HepG2 (cell line): Measurements from ENCODE around the gene RFC1. TPM values are rescaled to one million over a fixed set of nuclear protein-coding genes. Genes with fewer than 3 reads are reported as not detected.

Experiments
- AHDC1 ChIP-seq: sonication (generic); formaldehyde crosslinking; IDR thresholded peaks from 2 replicates; pipeline ENCODE4 v1.5.1; 2020; ENCODE audit warnings: mild to moderate bottlenecking, missing genetic modification reagents, borderline replicate concordance
- CBX2 ChIP-seq, 2 experiments: fragments of 200-600 bp in 1 of 2; sonication (generic); formaldehyde crosslinking in 1 of 2; IDR thresholded peaks; 2 replicates each; pipeline versions ENCODE4 v1.7.0 to v1.8.1; 2018 to 2022; ENCODE audit warnings: low read depth in 2 of 2, low read length in 1 of 2, mild to moderate bottlenecking in 1 of 2, missing genetic modification reagents in 1 of 2
- E2F2 ChIP-seq: sonication (generic); formaldehyde crosslinking; IDR thresholded peaks from 2 replicates; pipeline ENCODE4 v1.4.0; 2020; ENCODE audit warnings: missing genetic modification reagents, borderline replicate concordance
- KDM5A ChIP-seq: fragments of 200-600 bp; sonication (generic); IDR thresholded peaks from 2 replicates; pipeline ENCODE4 v1.7.0; 2018; ENCODE audit warnings: antibody characterized with exemption, mild to moderate bottlenecking, low read length, borderline replicate concordance
- NR3C1 ChIP-seq: sonication (generic); formaldehyde crosslinking; IDR thresholded peaks from 2 replicates; pipeline ENCODE4 v1.4.0; 2020; ENCODE audit warnings: missing genetic modification reagents
- RARG ChIP-seq: sonication (generic); formaldehyde crosslinking; IDR thresholded peaks from 2 replicates; pipeline ENCODE4 v1.4.0; 2020; ENCODE audit warnings: low read depth, mild to moderate bottlenecking, missing genetic modification reagents
- REXO4 ChIP-seq: sonication (generic); formaldehyde crosslinking; IDR thresholded peaks from 2 replicates; pipeline ENCODE4 v1.8.0; 2022; ENCODE audit warnings: missing genetic modification reagents, mild to moderate bottlenecking, borderline replicate concordance
- SIN3B ChIP-seq: fragments of 150-350 bp; IDR thresholded peaks from 2 replicates; pipeline ENCODE4 v1.6.1; 2014; ENCODE audit warnings: low read length
- TCF7L2 ChIP-seq: IDR thresholded peaks from 2 replicates; pipeline ENCODE4 v1.6.1; 2011; ENCODE audit warnings: mild to moderate bottlenecking, low read depth, low read length, moderate library complexity
- THRA ChIP-seq: sonication (generic); formaldehyde crosslinking; IDR thresholded peaks from 2 replicates; pipeline ENCODE4 v1.4.0; 2020; ENCODE audit warnings: missing genetic modification reagents, borderline replicate concordance
- YEATS4 ChIP-seq: sonication (generic); formaldehyde crosslinking; IDR thresholded peaks from 2 replicates; pipeline ENCODE4 v1.4.0; 2020; ENCODE audit warnings: missing genetic modification reagents, borderline replicate concordance
- ZNF264 ChIP-seq: sonication (generic); formaldehyde crosslinking; IDR thresholded peaks from 2 replicates; pipeline ENCODE4 v1.4.0; 2020; ENCODE audit warnings: missing genetic modification reagents
- ZNF333 ChIP-seq: sonication (generic); formaldehyde crosslinking; IDR thresholded peaks from 2 replicates; pipeline ENCODE4 v1.4.0; 2020; ENCODE audit warnings: mild to moderate bottlenecking, missing genetic modification reagents, borderline replicate concordance
- ZNF383 ChIP-seq: sonication (generic); formaldehyde crosslinking; IDR thresholded peaks from 2 replicates; pipeline ENCODE4 v1.4.0; 2020; ENCODE audit warnings: missing genetic modification reagents, mild to moderate bottlenecking, borderline replicate concordance
- ZNF430 ChIP-seq: sonication (generic); formaldehyde crosslinking; IDR thresholded peaks from 2 replicates; pipeline ENCODE4 v1.9.0; 2021; ENCODE audit warnings: mild to moderate bottlenecking, missing genetic modification reagents
- ZNF816 ChIP-seq: sonication (generic); formaldehyde crosslinking; IDR thresholded peaks from 2 replicates; pipeline ENCODE4 v1.8.0; 2022; ENCODE audit warnings: missing genetic modification reagents, mild to moderate bottlenecking, borderline replicate concordance
- polyA plus RNA-seq, 8 experiments: library from polyadenylated mRNA; depleted of rRNA in 3 of 8; stranded (reverse) in 7 of 8; unstranded in 1 of 8; fragments of >200 nt; fragmentation: Illumina TruSeq in 4 of 8; extraction: Trizol in 4 of 8; gene quantifications; 2 replicates each; pipeline versions ENCODE4 v1.2.1 to v1.2.3, GENCODE V29; 2011 to 2016; ENCODE audit warnings: low read depth in 4 of 8, missing spikeins in 1 of 8, mixed read lengths in 1 of 8; ENCODE audit not compliant: insufficient read depth in 1 of 8
- total RNA-seq, 5 experiments: library from RNA; depleted of rRNA; stranded (reverse); fragments of >200 nt; fragmentation: Illumina TruSeq; extraction: Trizol; gene quantifications; 2 replicates each; pipeline ENCODE4 v1.2.3, GENCODE V29; 2016; ENCODE audit warnings: low read depth in 1 of 5
- TF ChIP-seq, protein P1 (sequence below): IDR thresholded peaks from 2 replicates; pipeline ENCODE4 v1.6.1; 2016; ENCODE audit warnings: missing biosample characterization, missing genetic modification reagents, low read depth

Gene RFC1
- total and polyA plus RNA-seq, 2 of the 13 experiments (the other 11 are each of a cell fraction or from before 2014, with no cell fraction given): 15.9 to 78.8 TPM

GRCh38 chr4:39365830-39366771 lies at the start of gene RFC1 (continued):
- peak; percentile 99; the same call in 1 of the 2 replicates for TF ChIP-seq E2F2
- peak; percentile 99 for TF ChIP-seq REXO4 (CRISPR knock-in tag)
- TF ChIP-seq SIN3B: peak; percentile 87
- peak; percentile 55; the same call in 1 of the 2 replicates for TF ChIP-seq ZNF816 (CRISPR knock-in tag)
- no peak for TF ChIP-seq CBX2 (IDR thresholded peaks at IDR 0.05; ENCODE audit: low read depth, low read length)
- no peak for TF ChIP-seq CBX2 (CRISPR knock-in tag; IDR thresholded peaks at IDR 0.05; ENCODE audit: low read depth)
- peak; percentile 92 for TF ChIP-seq ZNF264
- TF ChIP-seq ZNF383 (CRISPR knock-in tag): peak; percentile 67; the same call in 1 of the 2 replicates
- TF ChIP-seq NR3C1: no peak
- peak; percentile 92 for TF ChIP-seq RARG (CRISPR knock-in tag)
- peak; percentile 34; the same call in 1 of the 2 replicates for TF ChIP-seq AHDC1 (CRISPR knock-in tag)
- TF ChIP-seq KDM5A: peak; percentile 99
- TF ChIP-seq YEATS4: peak; percentile 92; the same call in 1 of the 2 replicates
- peak; percentile 83 for TF ChIP-seq THRA (CRISPR knock-in tag)
- TF ChIP-seq, protein P1, sequence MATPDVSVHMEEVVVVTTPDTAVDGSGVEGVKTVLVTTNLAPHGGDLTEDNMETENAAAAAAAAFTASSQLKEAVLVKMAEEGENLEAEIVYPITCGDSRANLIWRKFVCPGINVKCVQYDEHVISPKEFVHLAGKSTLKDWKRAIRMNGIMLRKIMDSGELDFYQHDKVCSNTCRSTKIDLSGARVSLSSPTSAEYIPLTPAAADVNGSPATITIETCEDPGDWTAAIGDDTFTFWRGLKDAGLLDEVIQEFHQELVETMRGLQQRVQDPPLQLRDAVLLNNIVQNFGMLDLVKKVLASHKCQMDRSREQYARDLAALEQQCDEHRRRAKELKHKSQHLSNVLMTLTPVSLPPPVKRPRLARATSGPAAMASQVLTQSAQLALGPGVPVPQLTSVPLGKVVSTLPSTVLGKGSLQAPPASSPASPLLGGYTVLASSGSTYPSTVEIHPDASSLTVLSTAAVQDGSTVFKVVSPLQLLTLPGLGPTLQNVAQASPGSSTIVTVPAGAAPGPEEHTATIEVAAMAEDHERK (CRISPR knock-in tag): peak; percentile 34; the same call in 1 of the 2 replicates
- TF ChIP-seq TCF7L2: no peak
- peak; percentile 97; the same call in 1 of the 2 replicates for TF ChIP-seq ZNF333 (CRISPR knock-in tag)
- peak; percentile 99 for TF ChIP-seq ZNF430 (CRISPR knock-in tag)
